NCI-H345 treated with DMSO at 0.1 percent for 48 hours (cell line): Measurements from ENCODE around the gene EMILIN3.

Source experiments
- DNase-seq: peaks from one replicate; lab custom pipeline; 2025; ENCODE audit not compliant: unreplicated experiment; lab: John Stamatoyannopoulos, UW

Gene EMILIN3

DNA sequence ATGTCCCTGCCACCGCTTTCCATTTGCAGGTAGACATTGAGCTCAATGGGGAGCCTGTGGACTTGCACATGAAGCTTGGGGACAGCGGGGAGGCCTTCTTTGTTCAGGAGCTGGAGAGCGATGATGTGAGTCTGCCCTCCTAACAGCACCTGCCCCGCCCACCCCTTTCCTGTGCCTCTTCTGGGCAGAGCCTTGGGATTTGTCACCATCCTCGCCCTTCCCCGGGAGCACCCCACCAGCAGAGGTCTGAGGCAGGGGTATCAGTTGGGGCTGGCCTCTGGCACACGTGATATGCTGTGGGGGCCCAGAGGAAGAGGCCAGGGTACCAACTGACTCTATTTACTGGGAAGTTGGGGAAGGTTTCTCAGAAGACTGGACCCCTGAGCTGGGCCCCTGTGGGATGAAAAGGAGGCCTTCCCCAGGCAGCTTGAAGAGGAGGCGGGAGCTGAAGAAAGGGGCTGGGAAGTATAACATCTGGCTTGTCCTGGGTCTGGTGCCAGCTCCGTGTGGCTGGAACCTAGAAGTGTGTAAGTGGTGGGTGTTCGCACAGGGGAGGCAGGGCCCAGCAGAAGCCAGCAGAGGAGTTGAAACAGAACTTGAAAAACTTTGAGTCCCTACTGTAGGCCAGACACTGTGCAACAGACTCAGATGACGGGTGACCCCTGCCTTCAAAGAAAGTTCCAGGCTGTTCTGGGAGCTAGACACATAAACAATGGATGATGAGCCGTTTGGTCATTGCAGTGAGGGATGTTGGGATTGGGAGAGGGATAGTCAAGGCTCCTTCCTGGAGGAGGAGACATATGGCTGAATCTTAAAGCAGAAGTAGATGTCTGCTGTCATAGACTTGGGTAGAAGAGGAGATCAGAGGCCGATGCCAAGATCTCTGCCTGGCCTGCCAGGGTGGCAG lies 18.8 kb downstream of the EMILIN3 start:
- DNase-seq: no peak

DNA sequence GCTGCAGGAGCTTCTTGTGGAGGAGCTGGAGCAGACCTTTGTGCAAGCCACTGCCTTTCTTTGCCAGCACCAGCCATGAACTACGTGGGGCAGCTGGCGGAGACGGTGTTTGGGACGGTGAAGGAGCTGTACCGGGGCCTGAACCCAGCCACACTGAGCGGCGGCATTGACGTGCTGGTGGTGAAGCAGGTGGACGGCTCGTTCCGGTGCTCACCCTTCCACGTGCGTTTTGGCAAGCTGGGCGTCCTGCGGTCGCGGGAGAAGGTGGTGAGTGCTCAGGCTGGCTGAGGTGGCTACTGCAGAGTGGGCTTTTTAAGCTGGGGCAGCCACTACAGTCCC lies 20.9 kb downstream of the EMILIN3 start:
- no peak for DNase-seq

DNA sequence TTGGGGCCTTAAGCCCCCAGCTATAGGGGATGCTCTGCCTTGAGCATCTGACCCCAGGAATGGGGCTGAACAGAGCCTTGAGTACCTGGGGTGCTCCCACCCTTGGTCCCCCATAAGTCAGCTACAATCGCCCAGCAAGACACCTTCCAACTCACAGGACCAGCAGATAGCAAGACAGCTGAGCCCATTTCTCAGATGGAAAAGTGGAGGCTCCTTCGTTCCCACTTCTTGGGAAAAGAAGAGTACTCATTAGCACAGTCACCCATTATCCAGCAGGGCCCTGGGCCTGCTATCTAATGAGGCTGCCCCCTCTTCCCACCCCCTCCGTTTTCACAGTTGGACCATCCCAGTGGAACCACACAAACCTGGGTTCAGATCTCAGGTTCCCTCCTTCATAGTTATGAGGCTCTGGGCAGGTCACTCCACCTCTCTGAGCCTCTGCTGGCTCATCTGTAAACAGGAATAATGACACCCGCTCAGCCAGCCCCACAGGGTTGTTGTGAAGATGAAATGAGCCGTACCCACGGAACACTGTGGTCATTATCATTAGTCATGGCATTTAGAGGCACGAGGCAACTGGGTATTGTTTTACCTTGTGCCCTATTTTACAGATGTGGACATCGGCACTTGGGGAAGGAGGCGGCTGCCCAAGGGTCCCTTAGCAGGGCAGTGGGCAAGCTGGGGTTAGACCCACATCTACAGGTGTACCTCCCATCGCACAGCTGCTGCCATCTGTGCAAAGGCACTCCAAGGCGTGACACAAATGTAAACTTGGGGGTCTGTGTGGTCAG lies 21.5 kb downstream of the EMILIN3 start:
- DNase-seq: no peak

DNA sequence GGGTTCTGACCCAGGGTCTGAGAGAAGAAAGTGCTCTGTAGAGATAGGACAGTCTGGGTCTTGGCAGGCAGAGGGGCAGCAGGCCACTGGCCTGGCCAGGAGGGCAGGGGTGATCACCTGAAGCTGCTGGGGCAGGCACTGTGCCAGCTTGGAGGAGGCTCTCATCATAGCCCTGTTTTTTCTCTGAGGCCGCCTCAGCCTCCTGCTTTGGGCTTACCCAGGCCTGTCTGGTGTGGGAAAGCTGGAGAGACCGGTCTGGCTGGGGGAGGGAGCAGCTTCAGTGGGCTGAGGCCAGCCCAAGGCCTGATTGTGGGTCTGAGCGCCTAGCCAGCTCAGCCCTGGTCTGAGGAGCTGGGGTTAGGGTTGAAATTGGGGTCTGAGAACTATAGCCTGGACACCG lies 22.1 kb downstream of the EMILIN3 start:
- DNase-seq: no peak

DNA sequence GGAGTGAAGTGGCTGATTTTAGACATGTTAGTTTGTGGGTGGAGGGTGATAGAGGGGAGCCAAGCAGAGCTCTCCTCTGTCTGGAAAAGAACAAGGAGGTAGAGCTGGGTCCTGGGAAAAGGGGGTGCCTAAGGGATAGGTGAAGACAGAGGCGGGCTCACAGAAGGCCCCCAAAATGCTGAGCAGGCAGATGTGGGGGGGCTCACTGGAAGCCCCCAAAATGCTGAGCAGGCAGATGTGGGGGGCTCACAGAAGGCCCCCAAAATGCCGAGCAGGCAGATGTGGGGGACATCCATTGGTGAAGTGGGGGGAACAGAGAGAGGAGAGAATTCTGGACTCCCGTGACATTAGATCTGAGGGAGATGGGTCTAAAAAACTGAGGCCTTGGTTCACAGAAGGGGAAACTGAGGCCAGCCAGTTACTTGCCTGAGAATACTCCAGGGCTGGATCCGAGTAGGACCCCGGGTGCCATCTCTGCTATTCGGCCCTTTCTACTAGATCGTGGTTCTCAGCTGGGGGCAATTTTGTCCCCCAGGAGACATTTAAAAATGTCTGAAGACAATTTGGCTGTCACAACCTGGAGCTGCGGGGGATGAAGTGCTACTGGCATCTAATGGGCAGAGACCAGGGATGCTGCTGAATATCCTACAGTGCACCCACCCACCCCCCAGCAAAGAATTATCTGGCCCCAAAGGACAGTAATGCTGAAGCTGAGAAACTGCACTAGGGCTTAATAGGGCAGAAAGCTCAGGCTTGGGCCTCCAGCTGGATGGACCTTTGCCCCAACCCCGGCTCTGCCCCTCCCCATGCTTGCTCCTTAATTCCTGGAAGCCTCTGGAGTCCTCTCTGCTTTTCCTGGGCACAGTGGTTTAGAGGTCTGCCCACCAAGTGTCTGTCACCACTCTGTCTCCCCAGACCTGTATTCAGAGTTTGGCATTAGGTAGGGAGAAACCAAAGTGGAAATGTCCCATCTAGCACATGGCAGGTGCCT lies 23.8 kb downstream of the EMILIN3 start:
- DNase-seq: no peak

DNA sequence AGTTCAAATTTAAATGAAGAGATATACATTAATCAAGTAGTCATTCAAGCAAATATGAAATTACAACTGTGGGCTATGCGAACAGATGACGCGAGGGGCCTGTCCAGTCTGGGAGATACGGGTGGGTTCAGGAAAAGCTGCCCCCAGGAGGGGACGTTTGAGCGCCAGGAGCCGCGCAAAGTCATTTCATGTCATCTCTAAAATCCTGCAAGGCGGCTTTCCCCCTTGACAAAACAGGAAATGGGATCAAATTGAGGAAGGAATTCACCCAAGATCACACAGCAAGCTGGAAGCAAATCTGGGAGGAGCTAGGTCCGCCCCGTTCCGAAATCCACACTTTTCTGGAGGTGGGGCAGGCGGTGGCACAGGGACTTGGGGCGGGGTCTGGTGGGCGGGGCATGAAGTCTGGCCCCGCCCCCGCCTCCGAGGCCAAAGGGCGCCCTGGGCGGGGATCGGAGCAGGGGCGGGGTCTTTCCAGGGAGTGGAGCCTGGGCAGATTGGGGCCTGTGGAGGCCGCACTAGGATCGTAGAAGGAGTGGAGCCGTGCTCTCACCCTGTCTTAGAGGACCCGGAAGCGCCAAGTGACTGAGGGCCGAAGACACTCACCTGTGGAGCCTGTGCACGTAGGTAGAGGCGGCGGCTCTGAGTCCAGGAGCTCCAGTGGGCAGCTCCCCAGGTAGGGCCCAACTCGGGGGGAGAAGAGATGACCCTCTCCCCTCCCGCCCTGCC lies 26.1 kb downstream of the EMILIN3 start, which contains the start of gene LPIN3:
Gene LPIN3 (plus strand): TSS at position 495 of the 729 bp plus-strand sequence. CDS start 4,983 bp downstream, outside the sequence.
- no peak for DNase-seq

DNA sequence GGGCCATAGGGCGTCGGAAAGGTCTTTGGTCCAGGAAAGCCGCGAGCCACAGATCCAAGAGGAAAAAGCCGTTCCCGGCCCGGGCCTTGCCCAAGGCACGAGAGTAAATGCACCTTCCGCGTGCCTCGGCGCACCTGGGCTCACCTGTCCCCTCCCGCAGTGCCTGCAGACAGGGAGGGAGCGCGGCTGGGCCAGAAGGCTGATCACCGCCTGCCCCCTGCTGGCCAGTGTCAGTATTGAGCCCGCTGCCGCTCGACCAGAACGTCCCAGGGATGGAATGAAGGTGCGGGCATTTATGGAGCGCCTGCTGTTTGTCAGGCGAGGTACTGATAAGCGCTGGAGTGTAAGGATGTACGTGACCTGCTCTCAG lies 26.7 kb downstream of the EMILIN3 start:
- peak; percentile 72 for DNase-seq

DNA sequence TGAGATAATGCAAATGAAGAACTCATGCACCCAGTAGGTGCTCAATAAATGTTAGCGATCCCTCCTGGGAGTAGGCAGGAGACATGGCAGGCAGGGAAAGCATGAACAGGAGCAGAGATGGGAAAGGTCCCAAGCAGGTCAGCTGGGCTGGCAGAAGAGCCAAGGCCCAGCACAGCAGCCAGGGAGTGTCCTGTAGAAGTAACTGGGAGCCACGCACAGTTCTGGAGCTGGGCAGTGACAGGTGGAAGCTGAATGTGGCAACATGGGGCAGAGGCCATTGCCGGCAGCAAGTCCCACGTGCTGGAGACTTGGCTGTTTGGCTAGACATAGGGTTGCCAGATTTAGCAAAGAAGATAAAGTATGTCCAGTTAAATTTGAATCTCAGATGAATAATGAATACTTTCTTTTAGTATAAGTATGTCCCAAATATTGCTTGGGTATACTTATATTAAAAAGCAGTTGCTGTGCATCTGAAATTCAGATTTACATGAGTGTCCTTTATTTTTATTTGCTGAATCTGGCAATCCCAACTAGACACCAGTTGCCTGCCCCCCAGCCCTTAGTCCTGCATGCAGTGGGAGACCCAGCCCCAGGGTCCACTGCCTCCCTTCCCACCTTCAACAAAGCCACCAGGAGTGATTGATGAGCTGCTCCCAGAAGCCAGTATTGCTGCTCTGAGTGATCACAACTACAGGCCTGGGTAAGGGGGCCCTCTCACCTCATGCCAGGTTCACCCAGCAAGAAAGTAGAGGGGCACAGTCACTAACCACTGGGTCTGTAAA lies 29.7 kb downstream of the EMILIN3 start:
- no peak for DNase-seq

DNA sequence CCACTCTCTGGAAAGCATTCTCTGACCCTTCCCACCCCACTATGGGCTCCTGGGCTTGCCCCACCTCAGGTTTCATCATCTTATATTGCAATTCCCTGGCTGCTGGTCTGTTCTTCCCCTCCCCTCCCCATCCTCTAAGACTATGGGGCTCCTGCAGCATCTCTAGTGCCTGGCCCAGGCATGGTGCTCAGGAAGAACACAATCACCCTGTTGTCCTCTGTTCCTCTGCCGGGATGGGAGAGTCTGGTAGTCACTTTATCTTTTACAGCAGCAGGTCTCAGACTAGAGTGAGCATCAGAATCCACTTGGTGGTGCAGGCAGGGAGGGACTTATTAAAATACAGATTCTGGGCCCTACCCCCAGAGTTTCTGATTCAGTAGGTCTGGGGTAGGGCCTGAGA lies 31.0 kb downstream of the EMILIN3 start:
- DNase-seq: no peak

DNA sequence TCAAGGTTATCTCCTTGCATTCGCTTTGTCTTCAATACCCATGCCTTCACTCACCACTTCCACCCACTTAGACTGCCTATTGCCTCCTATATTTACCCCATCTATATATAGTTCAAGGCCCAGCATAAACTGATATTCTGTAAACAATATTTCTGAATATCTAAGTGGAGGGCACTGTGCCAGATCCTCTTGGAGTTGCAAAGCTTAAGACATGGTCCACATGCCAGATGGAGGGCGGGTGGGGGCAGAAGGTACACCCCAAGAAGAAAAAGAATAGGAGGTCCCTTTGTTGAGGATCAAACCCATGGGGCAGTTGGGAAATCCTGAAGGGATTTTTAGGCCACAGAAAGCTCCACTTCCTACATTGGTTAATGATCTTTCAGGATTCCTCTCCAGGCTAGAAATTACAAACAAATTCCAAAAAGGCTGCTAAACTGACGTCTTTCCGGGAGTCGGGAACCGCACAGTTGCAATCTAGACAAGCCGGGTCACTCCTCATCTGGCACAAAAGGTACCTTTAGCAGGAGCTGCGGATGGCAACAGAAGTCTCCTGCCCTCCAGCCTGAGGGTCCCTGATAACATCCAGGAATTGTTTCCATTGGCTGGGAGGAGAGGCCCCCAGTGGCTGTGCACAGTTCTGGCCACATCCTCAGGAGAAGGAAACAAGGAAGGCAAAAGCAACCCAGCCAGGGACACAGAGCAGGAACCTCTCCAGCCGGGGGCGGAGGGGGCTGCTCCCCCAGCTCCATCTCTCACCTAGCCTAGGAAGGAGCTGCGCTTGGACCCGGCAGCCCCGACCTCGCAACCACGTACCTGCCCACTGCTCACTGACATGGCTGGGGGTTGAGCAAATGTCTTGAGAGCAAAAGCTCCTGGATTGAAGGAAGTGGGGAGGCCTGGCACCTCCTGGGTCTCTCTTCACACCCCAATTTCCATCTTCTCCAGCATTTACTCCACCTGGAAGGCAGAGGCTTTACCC lies 31.9 kb downstream of the EMILIN3 start:
- no peak for DNase-seq

DNA sequence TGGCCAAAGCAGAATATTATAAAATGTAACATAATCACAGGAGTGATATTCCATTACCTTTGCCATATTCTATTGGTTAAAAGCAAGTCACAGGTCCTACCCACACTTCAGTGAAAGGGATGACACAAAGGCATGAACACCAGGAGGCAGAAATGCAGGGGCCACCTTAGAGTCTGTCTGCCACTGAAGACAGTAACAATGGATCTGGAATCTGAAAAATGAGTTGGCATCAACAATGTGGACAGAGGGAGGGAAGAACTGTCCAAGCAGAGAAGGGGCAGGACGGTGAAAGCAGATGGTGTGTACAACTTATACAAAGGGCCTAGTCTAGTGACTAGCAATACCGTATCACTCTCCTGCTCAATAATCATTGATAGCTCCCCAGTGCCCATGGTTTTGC lies 32.6 kb downstream of the EMILIN3 start:
- no peak for DNase-seq

DNA sequence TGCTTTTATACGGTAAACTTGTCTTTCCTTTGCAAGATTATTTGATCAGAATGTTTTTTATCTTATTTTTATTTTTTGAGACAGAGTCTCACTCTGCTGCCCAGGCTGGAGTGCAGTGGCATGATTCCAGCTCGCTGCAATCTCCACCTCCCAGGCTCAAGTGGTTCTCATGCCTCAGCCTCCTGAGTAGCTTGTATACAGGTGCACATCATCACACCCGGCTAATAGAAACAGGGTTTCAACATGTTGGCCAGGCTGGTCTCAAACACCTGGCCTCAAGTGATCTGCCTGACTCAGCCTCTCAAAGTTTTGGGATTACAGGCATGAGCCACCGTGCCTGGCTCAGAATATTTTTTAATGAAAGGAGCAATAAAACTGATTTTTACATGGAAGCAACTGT lies 34.9 kb downstream of the EMILIN3 start:
- DNase-seq: no peak

DNA sequence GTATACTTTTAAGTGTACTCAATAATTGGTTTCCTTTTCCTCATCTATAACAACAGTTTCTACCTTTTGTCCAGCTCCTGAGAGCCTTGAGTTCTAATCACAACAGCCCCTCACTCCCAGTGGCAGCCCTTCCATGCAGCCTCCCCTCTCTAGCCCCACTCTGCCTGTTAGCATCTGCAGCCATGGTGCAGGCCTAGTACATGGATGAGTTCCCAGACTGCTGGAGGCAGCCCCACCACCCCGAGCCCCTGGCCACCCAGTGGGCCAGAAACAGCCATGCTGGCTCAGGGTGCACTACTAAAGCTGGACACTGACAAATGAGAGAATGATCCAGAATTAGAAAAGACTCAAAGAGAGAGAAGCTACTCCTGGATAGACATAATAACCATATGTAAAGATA lies 35.7 kb downstream of the EMILIN3 start:
- DNase-seq: no peak

DNA sequence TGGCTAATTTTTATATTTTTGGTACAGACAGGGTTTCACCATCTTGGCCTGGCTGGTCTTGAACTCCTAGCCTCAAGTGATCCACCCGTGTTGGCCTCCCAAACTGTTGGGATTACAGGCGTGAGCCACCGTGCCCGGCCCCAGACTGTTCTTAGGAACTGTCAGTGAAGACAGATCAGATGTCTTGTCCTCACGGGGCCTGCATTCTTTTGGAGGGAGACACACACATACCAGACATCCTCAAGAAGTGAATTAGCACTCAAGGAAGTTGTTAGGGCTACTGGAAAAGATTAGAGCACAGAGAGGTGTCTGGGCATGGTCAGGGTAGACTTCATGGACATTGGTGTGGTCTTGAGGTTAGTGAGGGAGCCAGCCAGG lies 36.3 kb downstream of the EMILIN3 start:
- DNase-seq: no peak

DNA sequence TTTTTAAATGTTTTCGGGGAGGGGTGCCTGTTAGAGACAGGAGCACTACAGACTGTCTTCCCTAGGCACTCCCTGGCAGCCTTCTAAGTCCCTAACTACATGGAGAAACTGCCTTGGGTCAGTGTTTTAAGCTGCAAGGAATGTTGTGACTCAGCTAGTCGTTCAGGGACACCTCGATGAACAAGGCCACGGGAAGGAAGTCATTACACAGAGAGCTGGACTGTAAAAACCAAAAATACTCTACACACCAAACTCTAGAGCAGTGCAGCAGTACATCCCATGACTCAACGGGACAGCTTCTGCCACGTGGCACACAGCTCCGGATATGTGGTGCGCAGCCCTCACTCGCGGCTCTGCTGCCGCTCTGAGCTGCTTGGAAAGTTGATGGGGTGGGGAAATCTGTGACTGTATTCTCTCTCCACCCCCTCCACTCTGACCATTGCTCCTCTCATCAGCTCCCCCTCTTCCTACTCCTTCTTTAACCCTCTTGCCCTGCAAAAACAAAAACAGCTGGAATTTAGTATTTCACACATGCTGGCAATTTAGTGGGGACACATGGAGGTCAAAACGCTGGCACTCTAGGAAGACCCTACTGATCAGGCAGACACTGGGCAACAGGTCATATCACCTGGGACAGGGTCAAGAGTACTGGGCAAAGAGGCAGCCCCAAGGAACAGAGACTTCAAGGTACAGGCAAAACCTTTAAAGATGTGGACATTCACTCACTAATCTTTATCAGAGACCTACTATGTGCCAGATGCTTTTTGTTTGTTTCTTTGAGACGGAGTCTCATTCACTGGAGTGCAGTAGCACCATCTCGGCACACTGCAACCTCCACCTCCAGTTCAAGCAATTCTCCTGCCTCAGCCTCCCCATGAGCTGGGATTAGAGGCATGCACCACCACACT lies 36.9 kb downstream of the EMILIN3 start:
- DNase-seq: no peak

DNA sequence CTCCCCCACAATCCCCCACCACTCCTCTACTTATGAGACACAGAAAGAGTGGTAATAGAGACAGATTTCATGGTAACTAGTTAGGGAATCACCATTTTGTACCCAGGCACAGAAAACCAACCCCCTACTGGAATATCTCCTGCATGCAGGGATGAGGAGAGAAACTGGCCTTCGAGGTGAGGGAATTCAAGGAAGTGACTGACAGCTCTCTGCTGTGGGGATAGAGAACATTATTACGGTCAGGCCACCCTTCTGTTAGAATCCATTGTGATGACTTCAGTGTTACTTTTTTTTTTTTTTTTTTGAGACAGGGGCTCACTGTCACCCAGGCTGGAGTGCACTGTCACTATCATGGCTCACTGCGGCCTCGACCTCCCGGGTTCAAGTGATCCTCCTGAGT lies 39.4 kb downstream of the EMILIN3 start:
- DNase-seq: no peak

DNA sequence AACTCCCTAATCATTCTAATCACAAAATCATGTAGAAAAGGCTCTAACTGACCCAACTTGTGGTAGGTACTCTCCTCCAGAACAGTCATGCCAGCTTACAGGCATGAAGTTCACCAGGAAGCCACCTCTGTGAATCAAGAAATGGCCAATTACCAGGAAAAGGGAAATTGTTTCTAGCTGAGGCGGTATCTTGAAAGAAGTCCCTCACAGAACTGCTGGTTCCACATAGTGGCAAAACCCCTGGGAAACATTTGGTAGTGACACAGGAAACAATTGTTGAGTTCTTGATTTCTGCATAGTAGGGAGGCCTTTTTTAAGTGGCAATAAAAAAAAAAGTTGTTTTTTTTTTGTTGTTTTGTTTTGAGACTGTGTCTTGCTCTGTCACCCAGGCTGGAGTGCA lies 45.6 kb downstream of the EMILIN3 start:
- no peak for DNase-seq

DNA sequence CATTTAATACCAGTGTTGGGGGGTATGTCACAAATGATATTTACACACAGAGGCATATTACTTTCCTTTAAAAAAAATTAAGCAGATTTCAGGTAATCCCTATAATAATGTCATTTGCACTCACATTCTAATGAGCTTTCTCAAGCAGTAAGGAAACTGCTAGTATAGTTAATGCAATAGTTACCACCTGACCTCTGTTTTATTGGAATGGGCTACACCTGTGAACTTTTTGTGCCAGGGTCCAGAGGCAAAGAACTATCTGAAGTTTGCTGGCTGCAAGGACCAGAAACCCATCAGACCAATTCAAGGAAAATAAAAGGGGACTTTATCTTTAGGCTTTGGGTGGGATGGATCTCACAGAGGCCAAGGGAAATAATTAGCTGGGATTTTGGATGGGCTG lies 46.2 kb downstream of the EMILIN3 start:
- no peak for DNase-seq
